Effector memory CD8-positive, alpha-beta T cell (primary cell): ENCODE measurements around the gene USP47.
A peak's percentile ranks its signal among the peaks of the same experiment; 100 is the strongest.

Experiments
- ATAC-seq: fragments of 150-1000 bp; cut with Tn5 transposase; replicated peaks from 2 replicates; pipeline ENCODE4 v1.10.0; 2021; ENCODE audit warnings: mild to moderate bottlenecking, moderate library complexity
- DNase-seq, 3 experiments: peaks; one replicate each; pipeline ENCODE4 v3.0.0; 2021
- H3K27ac Mint-ChIP-seq, 2 donors: one replicate each; pipeline ENCODE4 v1.8.0; 2022; ENCODE audit warnings: mild to moderate bottlenecking in 2 of 2, mixed read lengths in 2 of 2, moderate library complexity in 2 of 2
- H3K27me3 Mint-ChIP-seq, 2 donors: one replicate each; pipeline ENCODE4 v1.8.0; 2022; ENCODE audit warnings: mixed read lengths in 2 of 2
- H3K36me3 Mint-ChIP-seq: one replicate; pipeline ENCODE4 v1.8.0; 2022; ENCODE audit warnings: mild to moderate bottlenecking, moderate library complexity, mixed read lengths; ENCODE audit not compliant: insufficient read depth
- H3K4me1 Mint-ChIP-seq, 2 donors: one replicate each; pipeline ENCODE4 v1.8.0; 2022; ENCODE audit warnings: low read depth in 2 of 2, mixed read lengths in 2 of 2
- H3K4me3 Mint-ChIP-seq, 2 donors: one replicate each; pipeline ENCODE4 v1.8.0; 2022; ENCODE audit warnings: mild to moderate bottlenecking in 2 of 2, mixed read lengths in 2 of 2, moderate library complexity in 2 of 2
- H3K9me3 Mint-ChIP-seq, 2 donors: one replicate each; pipeline ENCODE4 v1.8.0; 2022; ENCODE audit warnings: mixed read lengths in 2 of 2

Gene USP47

DNA sequence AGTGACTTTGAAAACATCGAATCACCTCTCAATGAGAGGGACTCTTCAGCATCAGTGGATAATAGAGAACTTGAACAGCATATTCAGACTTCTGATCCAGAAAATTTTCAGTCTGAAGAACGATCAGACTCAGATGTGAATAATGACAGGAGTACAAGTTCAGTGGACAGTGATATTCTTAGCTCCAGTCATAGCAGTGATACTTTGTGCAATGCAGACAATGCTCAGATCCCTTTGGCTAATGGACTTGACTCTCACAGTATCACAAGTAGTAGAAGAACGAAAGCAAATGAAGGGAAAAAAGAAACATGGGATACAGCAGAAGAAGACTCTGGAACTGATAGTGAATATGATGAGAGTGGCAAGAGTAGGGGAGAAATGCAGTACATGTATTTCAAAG is 100.9 kb downstream of the USP47 start:
- Mint-ChIP-seq H3K36me3 (peaks cover 66% of the 10 kb centered on the region), H3K9me3 (no peaks in the 10 kb centered on the region), H3K4me1 (peaks cover 0 to 2% of the 10 kb centered on the region in 2 donors)

DNA sequence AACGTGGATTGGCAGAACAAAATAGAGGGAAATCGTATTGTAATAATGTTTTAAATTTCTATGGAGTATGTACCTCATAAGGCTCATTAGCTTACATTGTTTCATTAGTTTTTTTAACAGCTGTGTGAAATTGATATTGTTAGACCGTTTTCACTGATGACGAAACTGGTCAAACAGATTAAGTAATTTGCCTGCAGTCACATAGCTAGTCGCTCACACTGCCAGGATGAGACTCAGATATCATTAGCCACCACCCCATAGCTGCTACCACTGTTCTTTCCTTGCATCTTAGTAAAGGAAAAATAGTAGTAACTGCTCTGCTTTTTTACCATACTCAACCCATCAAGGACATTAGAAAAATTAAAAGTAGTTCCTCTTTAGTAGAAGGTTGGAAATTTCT is 102.7 kb downstream of the USP47 start:
- ATAC-seq, result no peak
- Mint-ChIP-seq H3K9me3 (no peaks in the 10 kb centered on the region), H3K27ac (no peak overlapping the region), H3K4me3 (no peak overlapping the region), H3K4me1 (peaks cover 0 to 2% of the 10 kb centered on the region in 2 donors), H3K36me3 (peaks cover 59% of the 10 kb centered on the region), H3K27me3 (no peaks in the 10 kb centered on the region)
- no peak for DNase-seq

More for the DNA sequence above, 100.9 kb downstream of the USP47 start:
- ATAC-seq (no peak), DNase-seq (no peak)
- Mint-ChIP-seq H3K4me3 (no peak overlapping the region), H3K27me3 (no peaks in the 10 kb centered on the region), H3K27ac (no peak overlapping the region)

DNA sequence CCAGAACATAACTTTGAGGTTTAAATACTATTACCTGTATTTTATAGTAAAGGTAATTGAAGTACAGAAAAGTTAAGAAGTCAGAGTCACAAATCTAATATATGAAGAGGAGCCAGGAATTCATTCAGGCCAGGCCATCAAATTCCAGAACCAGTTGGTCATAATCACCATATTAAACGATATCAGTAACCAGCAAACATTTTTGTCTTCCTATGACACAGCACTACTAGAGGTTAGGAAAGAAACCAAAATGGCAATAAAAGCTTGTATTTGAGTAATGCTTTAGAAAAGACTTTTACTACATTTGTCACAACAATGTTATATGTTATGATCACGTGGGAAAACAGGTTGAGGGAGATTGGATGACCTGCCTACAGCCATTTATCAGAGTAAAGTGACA is 104.4 kb downstream of the USP47 start:
- no peaks in the 10 kb centered on the region for H3K4me1 Mint-ChIP-seq
- no peak for ATAC-seq
- peak overlapping the region in 1 of 2 donors; percentile 39 for H3K27ac Mint-ChIP-seq
- no peak overlapping the region for H3K4me3 Mint-ChIP-seq
- peaks cover 53% of the 10 kb centered on the region for H3K36me3 Mint-ChIP-seq
- no peaks in the 10 kb centered on the region for H3K27me3 Mint-ChIP-seq
- no peaks in the 10 kb centered on the region for H3K9me3 Mint-ChIP-seq
- no peak for DNase-seq

DNA sequence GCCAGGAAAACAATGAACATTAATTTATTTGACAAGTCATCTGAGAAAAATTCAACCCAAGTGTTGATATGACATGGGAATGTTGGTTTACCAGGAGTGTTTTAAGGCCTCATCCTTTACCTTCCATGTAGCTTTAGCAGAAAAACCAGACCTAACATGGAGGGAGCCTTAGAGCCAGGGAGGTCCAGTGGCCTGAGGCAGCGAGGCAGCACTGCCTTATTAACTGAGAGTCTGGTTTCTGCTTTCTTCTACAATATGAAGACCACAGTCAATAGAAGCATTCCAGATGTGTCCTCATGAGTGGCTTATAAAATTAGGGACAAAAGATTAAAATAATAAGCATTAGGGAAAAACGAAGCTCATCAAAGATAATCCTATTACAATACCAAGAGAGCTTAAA is 105.1 kb downstream of the USP47 start:
- Mint-ChIP-seq H3K27me3 (no peaks in the 10 kb centered on the region), H3K36me3 (peaks cover 50% of the 10 kb centered on the region), H3K9me3 (no peaks in the 10 kb centered on the region), H3K4me1 (no peaks in the 10 kb centered on the region), H3K4me3 (no peak overlapping the region), H3K27ac (no peak overlapping the region)
- DNase-seq, result no peak
- ATAC-seq, result no peak

DNA sequence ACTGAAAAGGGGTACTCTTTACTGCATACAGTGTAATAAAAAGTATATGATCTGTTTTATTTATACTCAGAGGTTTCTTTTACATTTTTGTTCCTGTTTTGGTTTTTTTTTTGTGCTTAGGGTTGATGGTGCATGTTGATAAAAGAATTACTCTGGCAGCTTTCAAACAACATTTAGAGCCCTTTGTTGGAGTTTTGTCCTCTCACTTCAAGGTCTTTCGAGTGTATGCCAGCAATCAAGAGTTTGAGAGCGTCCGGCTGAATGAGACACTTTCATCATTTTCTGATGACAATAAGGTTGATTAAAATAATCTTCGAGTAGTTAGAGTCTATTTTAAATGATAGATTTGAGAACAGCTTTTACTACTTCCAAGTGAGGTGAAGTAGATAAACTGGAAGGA is 106.1 kb downstream of the USP47 start:
- Mint-ChIP-seq H3K27me3 (no peaks in the 10 kb centered on the region), H3K4me3 (no peak overlapping the region), H3K4me1 (no peaks in the 10 kb centered on the region), H3K27ac (peak overlapping the region; percentile 41 to 50), H3K9me3 (no peaks in the 10 kb centered on the region), H3K36me3 (peaks cover 49% of the 10 kb centered on the region)
- ATAC-seq (no peak), DNase-seq (no peak)

DNA sequence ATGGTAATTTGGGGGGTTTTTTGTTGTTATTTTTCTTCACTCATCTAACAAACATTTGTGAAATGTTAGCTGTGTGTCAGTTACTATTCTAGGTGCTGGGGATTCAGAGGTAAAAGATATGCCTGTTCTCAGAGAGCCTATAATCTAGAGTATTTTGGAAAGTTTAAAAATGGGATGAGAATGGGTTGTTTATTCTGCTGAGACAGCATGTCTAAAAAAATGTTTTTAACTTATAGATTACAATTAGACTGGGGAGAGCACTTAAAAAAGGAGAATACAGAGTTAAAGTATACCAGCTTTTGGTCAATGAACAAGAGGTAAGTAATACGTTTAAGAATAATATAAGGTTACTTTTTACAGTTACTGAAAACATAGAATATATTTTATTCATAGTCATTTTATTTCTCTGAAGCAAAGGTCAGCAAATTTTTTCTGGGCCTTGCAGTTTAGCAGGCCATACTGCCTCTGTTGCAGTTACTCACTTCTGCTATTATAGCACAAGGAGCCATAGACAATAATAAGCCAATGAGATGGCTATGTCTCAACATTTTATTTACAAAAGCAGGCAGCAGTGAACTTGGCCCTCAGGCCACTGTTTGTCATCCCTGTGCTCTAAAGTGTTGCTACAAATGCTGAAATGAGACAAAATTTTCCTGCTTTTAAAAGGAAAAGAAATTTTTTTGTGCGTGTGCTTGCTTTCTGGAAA is 106.6 kb downstream of the USP47 start:
- H3K27ac Mint-ChIP-seq, result peak overlapping the region; percentile 41 to 50
- ATAC-seq, result no peak
- no peak overlapping the region for H3K4me3 Mint-ChIP-seq
- DNase-seq, result no peak
- H3K27me3 Mint-ChIP-seq, result no peaks in the 10 kb centered on the region
- no peaks in the 10 kb centered on the region for H3K4me1 Mint-ChIP-seq
- H3K36me3 Mint-ChIP-seq, result peaks cover 44% of the 10 kb centered on the region
- H3K9me3 Mint-ChIP-seq, result no peaks in the 10 kb centered on the region

DNA sequence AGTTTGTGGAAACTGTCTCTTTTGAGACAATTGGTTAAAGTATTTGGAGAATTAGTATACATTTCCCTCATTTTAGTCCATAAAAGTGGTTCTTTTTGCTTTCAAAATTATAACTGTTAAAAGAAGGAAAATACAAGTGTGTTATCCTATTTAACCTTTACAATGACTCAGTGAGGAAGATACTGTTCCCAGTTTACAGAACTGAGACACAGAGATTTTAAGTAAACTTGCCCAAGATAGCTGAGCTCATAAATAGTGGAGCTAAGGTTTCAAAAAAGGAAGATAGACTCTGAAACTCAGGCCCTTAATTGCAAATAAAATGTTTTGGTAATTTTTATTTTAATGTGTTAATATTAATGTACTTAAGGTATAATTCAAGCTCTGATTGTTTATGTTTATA is 107.7 kb downstream of the USP47 start:
- Mint-ChIP-seq H3K4me1 (no peaks in the 10 kb centered on the region), H3K36me3 (peaks cover 50% of the 10 kb centered on the region), H3K27me3 (no peaks in the 10 kb centered on the region), H3K27ac (no peak overlapping the region), H3K9me3 (no peaks in the 10 kb centered on the region), H3K4me3 (no peak overlapping the region)
- DNase-seq, result no peak
- no peak for ATAC-seq

DNA sequence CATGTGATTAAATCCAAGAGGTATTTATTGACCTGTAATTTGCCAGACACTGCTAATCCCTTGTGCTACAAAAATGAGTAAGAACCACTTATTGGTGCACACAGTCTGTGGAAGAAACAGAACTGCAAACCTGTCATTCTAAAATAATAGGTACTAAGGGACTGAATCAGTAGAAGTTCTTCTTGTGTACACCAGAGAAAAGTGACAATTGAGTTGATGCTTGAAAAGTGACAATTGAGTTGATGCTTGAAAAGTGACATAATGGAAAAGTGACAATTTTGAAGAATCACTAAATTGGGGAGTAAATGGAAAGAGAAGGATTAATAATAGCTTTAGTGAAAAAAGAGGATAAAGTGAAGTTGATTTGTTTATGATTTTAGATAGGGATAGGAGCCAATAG is 110.3 kb downstream of the USP47 start:
- no peaks in the 10 kb centered on the region for H3K4me1 Mint-ChIP-seq
- no peak overlapping the region for H3K4me3 Mint-ChIP-seq
- H3K27me3 Mint-ChIP-seq, result no peaks in the 10 kb centered on the region
- H3K27ac Mint-ChIP-seq, result peak overlapping the region; percentile 2 to 32
- H3K9me3 Mint-ChIP-seq, result no peaks in the 10 kb centered on the region
- peaks cover 70% of the 10 kb centered on the region for H3K36me3 Mint-ChIP-seq
- no peak for DNase-seq
- ATAC-seq, result no peak

DNA sequence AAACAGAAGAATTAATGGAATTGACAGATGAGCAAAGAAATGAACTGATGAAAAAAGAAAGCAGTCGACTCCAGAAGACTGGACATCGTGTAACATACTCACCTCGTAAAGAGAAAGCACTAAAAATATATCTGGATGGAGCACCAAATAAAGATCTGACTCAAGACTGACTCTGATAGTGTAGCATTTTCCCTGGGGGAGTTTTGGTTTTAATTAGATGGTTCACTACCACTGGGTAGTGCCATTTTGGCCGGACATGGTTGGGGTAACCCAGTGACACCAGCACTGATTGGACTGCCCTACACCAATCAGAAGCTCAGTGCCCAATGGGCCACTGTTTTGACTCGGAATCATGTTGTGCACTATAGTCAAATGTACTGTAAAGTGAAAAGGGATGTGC is 114.2 kb downstream of the USP47 start:
- DNase-seq, result no peak
- H3K4me3 Mint-ChIP-seq, result no peak overlapping the region
- ATAC-seq, result no peak
- H3K9me3 Mint-ChIP-seq, result no peaks in the 10 kb centered on the region
- H3K27ac Mint-ChIP-seq, result no peak overlapping the region
- H3K27me3 Mint-ChIP-seq, result no peaks in the 10 kb centered on the region
- H3K4me1 Mint-ChIP-seq, result peaks cover 20 to 23% of the 10 kb centered on the region in 2 donors
- H3K36me3 Mint-ChIP-seq, result peaks cover 59% of the 10 kb centered on the region

DNA sequence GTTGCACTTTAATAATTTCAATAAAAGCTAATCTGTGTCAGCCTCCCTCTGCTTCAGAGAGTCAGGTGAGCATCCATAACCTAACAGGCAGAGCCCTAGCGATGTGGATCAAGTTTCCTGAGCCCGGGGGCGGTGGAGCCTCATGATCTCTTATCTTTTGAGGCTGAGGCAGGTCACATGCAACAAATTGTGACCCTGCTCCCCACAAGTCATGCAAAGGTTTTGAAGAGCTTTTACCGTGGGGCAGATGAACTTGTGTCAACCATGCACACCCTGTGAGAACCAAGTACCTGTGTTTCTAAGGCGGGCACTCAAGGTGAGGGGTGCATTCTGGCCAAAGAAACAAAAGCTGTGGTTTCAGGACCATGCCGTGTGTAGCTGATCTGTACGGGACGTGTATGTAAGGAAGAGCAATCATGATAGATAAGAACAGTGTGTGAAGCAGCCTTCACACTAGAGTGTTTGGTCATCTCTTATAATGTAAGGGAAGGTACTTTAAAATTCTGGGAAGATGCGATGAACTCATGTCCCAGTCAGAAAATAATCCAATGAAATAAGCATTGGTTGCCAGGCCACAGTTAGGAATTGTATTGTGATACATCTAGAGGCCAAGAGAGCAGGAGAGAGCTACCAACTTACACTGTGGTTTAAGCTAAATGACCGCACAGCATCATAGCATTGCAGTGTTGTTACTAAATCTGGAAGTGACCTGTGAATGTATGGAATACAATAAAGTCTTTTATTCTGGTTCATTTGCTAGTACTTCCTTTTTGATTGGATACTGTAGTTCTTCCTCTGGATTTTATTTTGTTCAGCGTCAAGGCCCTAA is 116.8 kb downstream of the USP47 start:
- H3K27me3 Mint-ChIP-seq, result no peaks in the 10 kb centered on the region
- no peaks in the 10 kb centered on the region for H3K9me3 Mint-ChIP-seq
- DNase-seq, result no peak
- peaks cover 29 to 32% of the 10 kb centered on the region in 2 donors for H3K4me1 Mint-ChIP-seq
- peak overlapping the region; percentile 72 to 94 for H3K27ac Mint-ChIP-seq
- peaks cover 43% of the 10 kb centered on the region for H3K36me3 Mint-ChIP-seq
- ATAC-seq, result no peak
- H3K4me3 Mint-ChIP-seq, result no peak overlapping the region

DNA sequence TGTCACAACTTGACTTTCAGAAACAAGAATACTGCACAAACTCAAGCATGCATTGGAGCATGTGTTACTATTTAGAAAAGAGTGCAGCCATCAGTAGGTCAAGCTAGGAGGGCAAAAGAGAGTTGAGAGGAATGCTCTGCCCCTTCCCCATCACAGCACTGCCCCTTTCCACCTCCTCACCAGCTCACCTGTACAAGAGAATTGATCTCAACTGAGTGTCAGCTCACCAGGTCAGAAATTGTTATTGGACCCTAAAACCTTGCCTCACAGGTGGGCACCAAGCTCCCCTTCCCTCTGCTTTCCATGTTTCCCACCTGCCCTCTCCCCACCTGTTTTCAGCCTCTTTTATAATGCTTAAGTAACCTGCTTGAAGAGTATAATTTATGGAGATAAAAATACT is 117.8 kb downstream of the USP47 start:
- Mint-ChIP-seq H3K27ac (peak overlapping the region; percentile 72 to 94), H3K9me3 (no peaks in the 10 kb centered on the region), H3K36me3 (peaks cover 34% of the 10 kb centered on the region), H3K27me3 (peaks cover 0 to 4% of the 10 kb centered on the region in 2 donors), H3K4me3 (no peak overlapping the region), H3K4me1 (peaks cover 29 to 32% of the 10 kb centered on the region in 2 donors)
- DNase-seq, result no peak
- no peak for ATAC-seq

DNA sequence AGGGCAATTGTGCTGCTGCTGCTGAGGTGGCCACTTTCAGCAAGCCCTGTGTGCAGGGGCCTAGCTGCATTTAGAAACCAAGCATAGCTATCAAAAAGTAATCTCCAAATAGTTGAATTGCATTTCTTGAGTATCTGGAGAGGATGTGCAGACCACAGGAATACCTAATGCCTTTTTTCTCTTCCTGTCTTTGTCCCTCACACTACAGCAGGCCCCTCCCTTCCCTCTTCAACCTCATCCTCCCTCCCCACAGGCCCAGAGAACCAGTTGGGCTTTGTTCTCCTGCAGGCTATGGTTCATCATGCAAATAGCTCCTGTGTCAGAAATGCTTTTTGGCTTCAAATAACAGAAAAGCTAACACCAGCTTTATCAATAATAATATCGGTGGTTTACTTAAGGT is 118.9 kb downstream of the USP47 start:
- H3K4me3 Mint-ChIP-seq, result peak overlapping the region; percentile 47 to 53
- peak; percentile 18 to 32 (median 21) for DNase-seq
- H3K27ac Mint-ChIP-seq, result peak overlapping the region; percentile 72 to 94

DNA sequence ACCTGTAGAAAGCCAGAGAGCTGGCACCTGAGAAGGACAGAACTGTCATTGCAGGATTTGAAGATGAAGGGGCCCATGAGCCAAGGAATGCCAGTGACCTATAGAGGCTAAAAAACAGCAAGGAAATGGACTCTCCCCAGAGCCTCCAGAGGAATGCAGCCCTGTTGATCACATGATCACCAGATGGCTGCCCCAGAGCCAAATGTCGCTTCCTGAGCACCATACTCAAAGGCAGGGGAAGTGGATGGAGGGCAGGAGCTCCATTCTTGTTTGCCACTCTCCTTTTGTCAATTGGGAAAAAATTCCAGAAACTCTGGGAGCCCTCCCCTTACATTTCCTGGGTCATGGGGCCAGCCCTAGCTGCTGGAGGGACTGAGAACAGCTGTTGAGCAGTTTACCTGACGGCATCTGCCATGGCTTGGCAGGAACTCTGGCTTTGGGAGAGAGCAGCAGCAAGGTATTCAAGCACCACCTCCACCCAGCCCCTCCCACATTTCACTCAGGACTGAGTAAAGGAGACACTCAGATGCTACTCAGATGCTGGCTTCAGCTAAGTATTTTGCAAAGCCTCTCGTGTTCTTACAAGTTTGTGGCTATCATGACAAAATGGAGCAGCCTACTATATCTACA is 119.7 kb downstream of the USP47 start:
- peak overlapping the region in 1 of 2 donors; percentile 72 for H3K27ac Mint-ChIP-seq
- H3K4me1 Mint-ChIP-seq, result peaks cover 29 to 35% of the 10 kb centered on the region in 2 donors
- no peak overlapping the region for H3K4me3 Mint-ChIP-seq
- no peaks in the 10 kb centered on the region for H3K9me3 Mint-ChIP-seq
- peaks cover 11 to 13% of the 10 kb centered on the region in 2 donors for H3K27me3 Mint-ChIP-seq
- ATAC-seq (no peak), DNase-seq (no peak)
- H3K36me3 Mint-ChIP-seq, result peaks cover 15% of the 10 kb centered on the region

More for the DNA sequence above, 118.9 kb downstream of the USP47 start:
- peaks cover 29 to 32% of the 10 kb centered on the region in 2 donors for H3K4me1 Mint-ChIP-seq
- peaks cover 23% of the 10 kb centered on the region for H3K36me3 Mint-ChIP-seq
- peaks cover 3 to 9% of the 10 kb centered on the region in 2 donors for H3K27me3 Mint-ChIP-seq
- ATAC-seq, result peak; percentile 95
- H3K9me3 Mint-ChIP-seq, result no peaks in the 10 kb centered on the region
